Transverse colon (tissue), 4 donors: ENCODE data around the gene C9orf50.

Experiments
- CTCF ChIP-seq, 5 experiments: fragments of 200-600 bp in 3 of 5; fragments of 450-650 bp in 2 of 5; sonication (generic) in 3 of 5; IDR thresholded peaks; 1 replicate in 2 of 5; 2 replicates in 3 of 5; pipeline ENCODE4 v1.5.1; 2016 to 2017; ENCODE audit warnings: antibody characterized with exemption in 5 of 5, inconsistent platforms in 3 of 5, mild to moderate bottlenecking in 2 of 5, moderate library complexity in 1 of 5
- EP300 ChIP-seq: sonication (generic); formaldehyde crosslinking; IDR thresholded peaks from one replicate; pipeline ENCODE4 v1.6.1; 2017; ENCODE audit warnings: antibody characterized with exemption, low read depth
- POLR2AphosphoS5 ChIP-seq, 3 donors: sonication (generic); formaldehyde crosslinking; IDR thresholded peaks; one replicate each; pipeline ENCODE4 v1.6.1; 2016; ENCODE audit warnings: antibody characterized with exemption in 3 of 3

- TF ChIP-seq CTCF (IDR thresholded peaks at IDR 0.05), result no peak
- TF ChIP-seq EP300, result no peak
- TF ChIP-seq POLR2AphosphoS5 (IDR thresholded peaks at IDR 0.05), result no peak
Observed at GRCh38 chr9:129648092-129648763, 27.3 kb upstream of the C9orf50 start.
